Type B pancreatic cell (in vitro differentiated cells): ENCODE measurements around the gene NLGN4Y. TPM values are rescaled to one million over a fixed set of nuclear protein-coding genes. Genes with fewer than 3 reads are reported as not detected.

ENCODE experiments used
- DNase-seq: peaks from one replicate; pipeline ENCODE4 v3.0.0; 2021; ENCODE audit warnings: mixed read lengths; ENCODE audit not compliant: unreplicated experiment; ENCODE audit errors: extremely low spot score
- H3K27ac Mint-ChIP-seq: 2 replicates; pipeline ENCODE4 v1.8.0; 2021; ENCODE audit warnings: mild to moderate bottlenecking, mixed read lengths
- H3K27me3 Mint-ChIP-seq: 2 replicates; pipeline ENCODE4 v1.8.0; 2021; ENCODE audit warnings: mixed read lengths
- H3K36me3 Mint-ChIP-seq: 2 replicates; pipeline ENCODE4 v1.8.0; 2021; ENCODE audit warnings: mixed read lengths
- H3K4me1 Mint-ChIP-seq: one replicate; pipeline ENCODE4 v1.8.0; 2021; ENCODE audit warnings: mixed read lengths; ENCODE audit not compliant: unreplicated experiment
- H3K4me3 Mint-ChIP-seq: 2 replicates; pipeline ENCODE4 v1.8.0; 2021; ENCODE audit warnings: mild to moderate bottlenecking, mixed read lengths
- H3K9me3 Mint-ChIP-seq: 2 replicates; pipeline ENCODE4 v1.8.0; 2021; ENCODE audit warnings: mixed read lengths
- CTCF ChIP-seq: fragments of 200-600 bp; sonication (generic); conservative IDR thresholded peaks from 2 replicates; pipeline ENCODE4 v1.5.0; 2021; ENCODE audit warnings: antibody characterized with exemption, mild to moderate bottlenecking
- total RNA-seq: library from RNA; stranded (reverse); gene quantifications from 2 replicates; pipeline ENCODE4 v1.2.1, GENCODE V29; 2021; ENCODE audit warnings: low replicate concordance

NLGN4Y gene
- total RNA-seq, 1 donor from 2014 or later, result not detected

DNA sequence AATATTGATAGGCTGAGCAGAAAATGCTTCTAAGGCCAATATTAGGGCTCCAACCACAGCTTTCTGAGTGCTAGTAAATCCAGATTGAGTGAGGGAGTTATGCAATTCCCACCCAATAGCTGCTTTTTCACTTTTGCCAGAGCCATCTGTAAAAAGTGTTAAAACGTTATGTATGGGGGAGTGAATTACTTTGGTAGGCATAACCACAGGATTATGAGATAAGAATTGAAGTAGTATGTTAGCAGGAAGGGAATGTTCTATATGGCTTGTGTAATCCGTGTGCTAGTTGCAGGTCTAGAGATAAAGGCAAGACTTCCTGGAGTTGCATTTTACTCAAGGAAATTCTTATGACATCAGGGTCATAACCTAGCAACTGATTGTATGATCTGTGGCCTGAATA, 347.6 kb downstream of the NLGN4Y start:
- H3K27ac Mint-ChIP-seq, result no peak overlapping the region
- H3K4me3 Mint-ChIP-seq, result no peak overlapping the region
- no peaks in the 10 kb centered on the region for H3K9me3 Mint-ChIP-seq
- no peaks in the 10 kb centered on the region for H3K27me3 Mint-ChIP-seq
- no peaks in the 10 kb centered on the region for H3K4me1 Mint-ChIP-seq
- no peak for TF ChIP-seq CTCF
- DNase-seq, result no peak
- no peaks in the 10 kb centered on the region for H3K36me3 Mint-ChIP-seq
